Adrenal gland (tissue), 5 donors: ENCODE measurements around the gene PRKCE.

Experiments used
- CTCF ChIP-seq, 6 experiments: fragments of 450-650 bp in 4 of 6; fragments of 200-600 bp in 2 of 6; sonication (generic) in 1 of 6; IDR thresholded peaks; 1 replicate in 5 of 6; 2 replicates in 1 of 6; pipeline versions ENCODE4 v1.5.1 to v1.8.0; 2016 to 2021; ENCODE audit warnings: antibody characterized with exemption in 6 of 6, mild to moderate bottlenecking in 2 of 6, moderate library complexity in 1 of 6
- POLR2A ChIP-seq, 2 donors: fragments of 450-650 bp; IDR thresholded peaks; one replicate each; pipeline ENCODE4 v1.6.1; 2017; ENCODE audit warnings: antibody characterized with exemption in 2 of 2, mild to moderate bottlenecking in 2 of 2, moderate library complexity in 1 of 2
- donor health status: DM: no; HTN: no; CAD: no.

DNA sequence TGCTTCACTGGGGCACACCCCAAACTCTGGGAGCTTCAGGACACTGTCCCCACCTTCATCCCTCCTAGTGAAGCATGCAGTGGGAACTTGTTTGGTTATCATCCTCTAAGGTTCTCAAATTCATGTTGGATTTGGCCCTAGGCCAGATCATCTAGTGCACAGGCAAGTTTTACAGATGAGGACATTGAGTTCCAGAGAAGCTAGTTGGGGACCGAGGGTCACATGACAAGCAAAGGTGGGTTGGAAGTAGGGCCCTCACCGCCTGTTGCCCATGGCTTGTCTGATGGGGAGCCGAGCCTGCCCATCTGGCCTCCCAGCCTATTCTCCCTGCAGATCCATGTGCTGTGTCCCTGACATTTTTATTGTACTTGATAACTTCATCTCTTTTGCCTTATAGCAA lies 2.8 kb downstream of the PRKCE start:
- TF ChIP-seq CTCF (IDR thresholded peaks at IDR 0.05) (no peak), POLR2A (IDR thresholded peaks at IDR 0.05) (no peak)
